SK-N-SH treated with all-trans-retinoic acid at 6 μM for 48 hours (cell line): ENCODE data around the gene MPP3.
"Not testable (repeated sequence)": the region's sequence is repeated elsewhere in the genome, so short reads cannot be mapped to it uniquely, and the experiment has no call there.

Source experiments
- ATAC-seq: fragments of 200-7000 bp; cut with Tn5 transposase; 3 replicates; pipeline ENCODE4 v1.9.1; 2020; ENCODE audit warnings: mild to moderate bottlenecking, moderate library complexity
- ARNTL ChIP-seq: fragments of 450-650 bp; formaldehyde crosslinking; IDR thresholded peaks from 2 replicates; pipeline ENCODE4 v1.5.0; 2020; ENCODE audit warnings: low read depth, mild to moderate bottlenecking, moderate library complexity, borderline replicate concordance
- CSDC2 ChIP-seq: fragments of 250-450 bp; sonication (Bioruptor Pico); IDR thresholded peaks from 2 replicates; pipeline ENCODE4 v1.5.0; 2020; ENCODE audit warnings: mild to moderate bottlenecking, moderate library complexity
- ESRRG ChIP-seq: fragments of 250-450 bp; sonication (Bioruptor Pico); IDR thresholded peaks from 2 replicates; pipeline ENCODE4 v1.6.1; 2021; ENCODE audit warnings: mild to moderate bottlenecking
- GLIS3 ChIP-seq: fragments of 250-450 bp; sonication (Bioruptor Pico); IDR thresholded peaks from 2 replicates; pipeline ENCODE4 v1.5.0; 2020; ENCODE audit warnings: mild to moderate bottlenecking, moderate library complexity
- ISL1 ChIP-seq: fragments of 250-450 bp; sonication (Bioruptor Pico); IDR thresholded peaks from 2 replicates; pipeline ENCODE4 v2.1.2; 2022; ENCODE audit warnings: mild to moderate bottlenecking, moderate library complexity
- OSR1 ChIP-seq: fragments of 250-450 bp; sonication (Bioruptor Pico); IDR thresholded peaks from 2 replicates; pipeline ENCODE4 v1.8.0; 2022; ENCODE audit warnings: moderate library complexity, mild to moderate bottlenecking, inconsistent platforms
- PPARA ChIP-seq: fragments of 250-450 bp; sonication (Bioruptor Pico); IDR thresholded peaks from 2 replicates; pipeline ENCODE4 v1.5.0; 2020; ENCODE audit warnings: mild to moderate bottlenecking, borderline replicate concordance
- RARB ChIP-seq: fragments of 250-450 bp; sonication (Bioruptor Pico); IDR thresholded peaks from 2 replicates; pipeline ENCODE4 v1.8.0; 2021; ENCODE audit warnings: mild to moderate bottlenecking, moderate library complexity
- SNAI2 ChIP-seq: fragments of 250-450 bp; sonication (Bioruptor Pico); IDR thresholded peaks from 2 replicates; pipeline ENCODE4 v1.5.0; 2020; ENCODE audit warnings: mild to moderate bottlenecking, moderate library complexity
- TOX ChIP-seq: fragments of 250-450 bp; sonication (Bioruptor Pico); IDR thresholded peaks from 2 replicates; pipeline ENCODE4 v1.8.0; 2021; ENCODE audit warnings: mild to moderate bottlenecking, moderate library complexity, borderline replicate concordance
- ZC3H10 ChIP-seq: fragments of 250-450 bp; sonication (Bioruptor Pico); IDR thresholded peaks from 2 replicates; pipeline ENCODE4 v1.5.1; 2021; ENCODE audit warnings: mild to moderate bottlenecking, moderate library complexity
- ZFP3 ChIP-seq: fragments of 250-450 bp; sonication (Bioruptor Pico); IDR thresholded peaks from 2 replicates; pipeline ENCODE4 v1.5.0; 2020; ENCODE audit warnings: mild to moderate bottlenecking, moderate library complexity
- ZFP30 ChIP-seq: fragments of 450-650 bp; formaldehyde crosslinking; IDR thresholded peaks from 2 replicates; pipeline ENCODE4 v1.5.0; 2022; ENCODE audit warnings: mild to moderate bottlenecking, moderate library complexity
- ZNF70 ChIP-seq: fragments of 450-650 bp; formaldehyde crosslinking; IDR thresholded peaks from 2 replicates; pipeline ENCODE4 v1.5.0; 2020; ENCODE audit warnings: mild to moderate bottlenecking, moderate library complexity
- ZNF8 ChIP-seq: fragments of 450-650 bp; formaldehyde crosslinking; IDR thresholded peaks from 2 replicates; pipeline ENCODE4 v1.5.0; 2020; ENCODE audit warnings: mild to moderate bottlenecking, moderate library complexity
- TF ChIP-seq, protein P1 (sequence below): fragments of 250-450 bp; sonication (Bioruptor Pico); IDR thresholded peaks from 2 replicates; pipeline ENCODE4 v1.5.0; 2020; ENCODE audit warnings: mild to moderate bottlenecking, moderate library complexity
- TF ChIP-seq, protein P2 (sequence below): fragments of 250-450 bp; sonication (Bioruptor Pico); IDR thresholded peaks from 2 replicates; pipeline ENCODE4 v1.8.0; 2020; ENCODE audit warnings: mild to moderate bottlenecking, moderate library complexity, borderline replicate concordance
- TF ChIP-seq, protein P3 (sequence below): fragments of 250-450 bp; sonication (Bioruptor Pico); IDR thresholded peaks from 2 replicates; pipeline ENCODE4 v1.5.1; 2020; ENCODE audit warnings: low read depth, mild to moderate bottlenecking, moderate library complexity
- TF ChIP-seq, protein P4 (sequence below): fragments of 250-450 bp; sonication (Bioruptor Pico); IDR thresholded peaks from 2 replicates; pipeline ENCODE4 v1.8.0; 2021; ENCODE audit warnings: low read depth, mild to moderate bottlenecking, moderate library complexity, borderline replicate concordance

MPP3 gene

DNA sequence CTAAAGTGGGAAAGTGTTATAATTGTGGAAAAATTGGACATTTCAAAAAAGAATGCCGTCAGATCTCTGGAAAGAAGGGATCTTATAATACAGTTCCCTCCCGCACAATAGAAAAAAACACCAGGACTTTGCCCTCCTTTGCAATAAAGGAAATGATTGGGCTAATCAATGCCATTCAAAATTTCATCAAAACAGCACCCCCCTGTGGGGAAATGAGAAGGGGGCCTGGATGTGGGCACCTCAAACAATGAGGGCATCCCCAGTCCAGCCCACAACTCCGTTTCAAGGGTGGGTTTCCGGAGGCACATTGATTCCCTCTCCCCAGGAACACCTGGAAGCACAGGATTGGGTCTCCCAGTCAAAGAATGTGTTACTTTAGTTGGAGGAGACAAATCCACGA, 40.1 kb upstream of the MPP3 start (continued):
- TF ChIP-seq, protein P1, sequence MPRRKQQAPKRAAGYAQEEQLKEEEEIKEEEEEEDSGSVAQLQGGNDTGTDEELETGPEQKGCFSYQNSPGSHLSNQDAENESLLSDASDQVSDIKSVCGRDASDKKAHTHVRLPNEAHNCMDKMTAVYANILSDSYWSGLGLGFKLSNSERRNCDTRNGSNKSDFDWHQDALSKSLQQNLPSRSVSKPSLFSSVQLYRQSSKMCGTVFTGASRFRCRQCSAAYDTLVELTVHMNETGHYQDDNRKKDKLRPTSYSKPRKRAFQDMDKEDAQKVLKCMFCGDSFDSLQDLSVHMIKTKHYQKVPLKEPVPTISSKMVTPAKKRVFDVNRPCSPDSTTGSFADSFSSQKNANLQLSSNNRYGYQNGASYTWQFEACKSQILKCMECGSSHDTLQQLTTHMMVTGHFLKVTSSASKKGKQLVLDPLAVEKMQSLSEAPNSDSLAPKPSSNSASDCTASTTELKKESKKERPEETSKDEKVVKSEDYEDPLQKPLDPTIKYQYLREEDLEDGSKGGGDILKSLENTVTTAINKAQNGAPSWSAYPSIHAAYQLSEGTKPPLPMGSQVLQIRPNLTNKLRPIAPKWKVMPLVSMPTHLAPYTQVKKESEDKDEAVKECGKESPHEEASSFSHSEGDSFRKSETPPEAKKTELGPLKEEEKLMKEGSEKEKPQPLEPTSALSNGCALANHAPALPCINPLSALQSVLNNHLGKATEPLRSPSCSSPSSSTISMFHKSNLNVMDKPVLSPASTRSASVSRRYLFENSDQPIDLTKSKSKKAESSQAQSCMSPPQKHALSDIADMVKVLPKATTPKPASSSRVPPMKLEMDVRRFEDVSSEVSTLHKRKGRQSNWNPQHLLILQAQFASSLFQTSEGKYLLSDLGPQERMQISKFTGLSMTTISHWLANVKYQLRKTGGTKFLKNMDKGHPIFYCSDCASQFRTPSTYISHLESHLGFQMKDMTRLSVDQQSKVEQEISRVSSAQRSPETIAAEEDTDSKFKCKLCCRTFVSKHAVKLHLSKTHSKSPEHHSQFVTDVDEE (CRISPR knock-in tag): no peak
- TF ChIP-seq RARB: no peak
- no peak for TF ChIP-seq CSDC2
- TF ChIP-seq PPARA: no peak
- no peak for TF ChIP-seq GLIS3 (CRISPR knock-in tag)

DNA sequence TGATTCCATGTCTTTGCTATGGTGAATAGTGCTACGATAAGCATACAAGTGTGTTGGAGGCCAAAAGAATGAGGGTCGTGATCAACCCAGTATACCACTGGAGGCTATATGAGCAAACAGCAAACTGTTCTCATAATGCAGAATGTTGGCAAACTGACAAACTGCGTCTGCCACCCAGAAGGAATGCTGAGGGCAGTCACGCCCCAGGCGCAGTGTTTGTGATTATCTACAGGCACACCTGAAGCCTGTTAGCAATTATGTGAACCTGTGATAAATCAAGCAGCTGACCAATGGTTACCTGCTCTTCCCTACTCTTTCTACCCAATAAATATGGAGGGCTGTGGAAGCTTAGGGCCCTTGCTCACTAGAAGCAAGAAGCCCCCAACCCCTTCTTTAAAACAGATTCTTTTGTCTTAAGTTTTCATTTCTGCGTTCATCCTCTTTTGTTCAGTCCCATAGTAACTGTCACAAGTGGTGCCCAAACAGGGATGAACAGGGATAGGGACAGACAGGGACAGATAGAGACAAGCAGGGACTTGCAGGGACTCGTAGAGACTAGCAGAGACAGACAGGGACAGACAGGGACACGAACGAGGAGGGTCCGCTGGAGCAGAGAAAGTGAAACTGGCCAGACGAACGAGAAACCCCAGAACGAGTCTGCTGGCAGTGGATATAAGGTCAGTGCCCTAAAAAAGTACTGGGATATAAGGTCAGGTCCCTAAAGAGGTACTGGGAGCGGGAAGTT, 39.2 kb upstream of the MPP3 start:
- ATAC-seq: no peak

DNA sequence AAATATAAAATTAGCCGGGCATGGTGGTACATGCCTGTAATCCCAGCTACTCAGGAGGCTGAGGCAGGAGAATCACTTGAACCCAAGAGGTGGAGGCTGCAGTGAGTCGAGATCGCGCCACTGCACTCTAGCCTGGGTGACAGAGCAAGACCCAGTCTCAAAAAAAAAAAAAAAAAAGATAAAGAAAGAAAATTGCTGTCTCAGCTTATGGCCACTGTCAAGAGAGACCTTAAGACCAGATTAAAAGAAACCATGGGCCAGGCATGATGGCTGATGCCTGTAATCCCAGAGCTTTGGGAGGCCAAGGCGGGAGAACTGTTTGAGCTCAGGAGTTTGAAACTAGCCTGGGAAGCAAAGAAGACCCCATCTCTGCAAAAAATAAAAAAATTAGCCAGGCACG, 36.1 kb upstream of the MPP3 start:
- ATAC-seq: not testable (repeated sequence)

More for the DNA sequence above, 39.2 kb upstream of the MPP3 start:
- no peak for TF ChIP-seq PPARA

DNA sequence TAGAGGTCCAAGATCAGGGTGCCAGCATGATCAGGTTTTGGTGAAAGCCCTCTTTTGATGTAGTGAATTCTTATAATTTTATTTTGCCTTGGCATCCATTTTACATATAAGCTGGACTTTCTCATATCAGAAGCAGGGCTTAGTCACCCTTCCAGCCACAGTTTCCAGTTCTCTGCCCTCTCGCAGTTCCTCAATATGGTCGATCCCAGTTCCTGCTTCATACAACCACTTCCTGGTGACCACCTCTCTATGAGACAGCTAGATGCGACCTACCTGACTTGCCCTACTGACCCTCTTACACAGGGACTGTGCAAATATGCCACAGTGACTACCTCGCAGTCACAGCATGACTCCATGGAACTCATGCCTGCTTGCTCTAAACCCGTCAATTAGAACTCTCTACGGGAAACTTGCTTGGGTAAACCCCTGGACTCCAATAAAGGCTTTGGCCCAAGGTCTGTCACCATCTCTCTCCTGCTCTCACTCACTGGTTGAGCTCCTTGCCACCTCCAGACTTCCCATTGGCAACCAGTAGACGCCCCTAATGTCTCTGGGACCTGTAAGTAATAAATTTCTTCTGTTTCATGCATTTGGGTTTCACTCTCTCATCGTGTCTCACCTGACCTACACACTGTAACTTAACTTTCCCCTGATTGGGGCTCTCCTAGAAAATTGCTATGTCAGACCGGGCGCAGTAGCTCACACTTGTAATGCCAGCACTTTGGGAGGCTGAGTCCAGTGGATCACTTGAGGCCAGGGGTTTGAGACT, 35.5 kb upstream of the MPP3 start:
- TF ChIP-seq ARNTL (CRISPR knock-in tag): no peak
- no peak for TF ChIP-seq ZFP3 (CRISPR knock-in tag)
- TF ChIP-seq ZNF70 (CRISPR knock-in tag): no peak
- TF ChIP-seq OSR1 (CRISPR knock-in tag): no peak
- no peak for TF ChIP-seq ISL1 (CRISPR knock-in tag)
- TF ChIP-seq, protein P1 (CRISPR knock-in tag): no peak
- TF ChIP-seq, protein P2, sequence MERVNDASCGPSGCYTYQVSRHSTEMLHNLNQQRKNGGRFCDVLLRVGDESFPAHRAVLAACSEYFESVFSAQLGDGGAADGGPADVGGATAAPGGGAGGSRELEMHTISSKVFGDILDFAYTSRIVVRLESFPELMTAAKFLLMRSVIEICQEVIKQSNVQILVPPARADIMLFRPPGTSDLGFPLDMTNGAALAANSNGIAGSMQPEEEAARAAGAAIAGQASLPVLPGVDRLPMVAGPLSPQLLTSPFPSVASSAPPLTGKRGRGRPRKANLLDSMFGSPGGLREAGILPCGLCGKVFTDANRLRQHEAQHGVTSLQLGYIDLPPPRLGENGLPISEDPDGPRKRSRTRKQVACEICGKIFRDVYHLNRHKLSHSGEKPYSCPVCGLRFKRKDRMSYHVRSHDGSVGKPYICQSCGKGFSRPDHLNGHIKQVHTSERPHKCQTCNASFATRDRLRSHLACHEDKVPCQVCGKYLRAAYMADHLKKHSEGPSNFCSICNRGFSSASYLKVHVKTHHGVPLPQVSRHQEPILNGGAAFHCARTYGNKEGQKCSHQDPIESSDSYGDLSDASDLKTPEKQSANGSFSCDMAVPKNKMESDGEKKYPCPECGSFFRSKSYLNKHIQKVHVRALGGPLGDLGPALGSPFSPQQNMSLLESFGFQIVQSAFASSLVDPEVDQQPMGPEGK (CRISPR knock-in tag): no peak
- TF ChIP-seq, protein P3, sequence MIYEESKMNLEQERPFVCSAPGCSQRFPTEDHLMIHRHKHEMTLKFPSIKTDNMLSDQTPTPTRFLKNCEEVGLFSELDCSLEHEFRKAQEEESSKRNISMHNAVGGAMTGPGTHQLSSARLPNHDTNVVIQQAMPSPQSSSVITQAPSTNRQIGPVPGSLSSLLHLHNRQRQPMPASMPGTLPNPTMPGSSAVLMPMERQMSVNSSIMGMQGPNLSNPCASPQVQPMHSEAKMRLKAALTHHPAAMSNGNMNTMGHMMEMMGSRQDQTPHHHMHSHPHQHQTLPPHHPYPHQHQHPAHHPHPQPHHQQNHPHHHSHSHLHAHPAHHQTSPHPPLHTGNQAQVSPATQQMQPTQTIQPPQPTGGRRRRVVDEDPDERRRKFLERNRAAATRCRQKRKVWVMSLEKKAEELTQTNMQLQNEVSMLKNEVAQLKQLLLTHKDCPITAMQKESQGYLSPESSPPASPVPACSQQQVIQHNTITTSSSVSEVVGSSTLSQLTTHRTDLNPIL: no peak
- no peak for TF ChIP-seq ZC3H10 (CRISPR knock-in tag)
- no peak for TF ChIP-seq ESRRG (CRISPR knock-in tag)
- no peak for ATAC-seq

DNA sequence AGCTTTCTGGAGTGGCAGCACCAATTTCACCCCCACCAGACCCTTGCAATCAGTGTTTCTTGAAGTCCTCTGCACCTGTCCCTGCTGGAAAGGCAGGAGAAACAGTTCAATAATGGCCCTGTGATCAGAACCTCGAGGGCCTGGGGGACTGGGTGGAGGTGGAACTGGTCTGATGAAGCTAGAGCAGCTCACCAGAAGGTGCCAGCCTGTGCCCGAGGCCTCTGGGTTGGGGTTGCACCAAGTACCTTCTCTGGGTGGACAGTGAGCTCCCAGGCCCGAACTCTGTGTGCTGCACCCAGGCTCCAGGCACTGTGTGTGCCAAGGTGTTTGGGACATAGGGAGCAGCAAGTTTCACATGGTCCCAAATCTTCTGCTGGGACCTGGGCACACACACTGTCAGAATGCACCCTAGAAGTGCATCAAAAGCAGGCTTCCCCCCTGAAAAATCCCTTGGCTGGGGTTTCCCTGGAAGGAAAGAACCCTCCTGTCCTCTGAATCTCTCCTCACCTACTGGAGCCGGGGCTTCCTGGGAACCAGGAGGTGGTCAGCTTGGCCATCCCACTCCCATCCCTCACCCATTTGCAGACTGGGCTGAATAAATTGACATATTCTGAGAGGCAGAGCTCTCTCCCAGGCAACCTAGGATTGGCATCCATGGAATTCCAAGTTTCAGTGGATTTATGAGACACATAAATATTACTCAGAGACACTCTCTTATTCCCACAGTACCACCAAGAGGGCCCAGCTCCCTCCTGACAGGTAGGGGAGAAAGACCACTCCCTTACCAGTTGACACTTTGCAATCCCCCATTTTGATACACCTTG, 31.4 kb upstream of the MPP3 start:
- TF ChIP-seq ZNF8 (CRISPR knock-in tag) (no peak), SNAI2 (no peak), ZC3H10 (CRISPR knock-in tag) (no peak), ZNF70 (CRISPR knock-in tag) (no peak), TOX (CRISPR knock-in tag) (no peak), ZFP3 (CRISPR knock-in tag) (no peak), OSR1 (CRISPR knock-in tag) (no peak), RARB (no peak), CSDC2 (no peak), ZFP30 (no peak)
- TF ChIP-seq, protein P4, sequence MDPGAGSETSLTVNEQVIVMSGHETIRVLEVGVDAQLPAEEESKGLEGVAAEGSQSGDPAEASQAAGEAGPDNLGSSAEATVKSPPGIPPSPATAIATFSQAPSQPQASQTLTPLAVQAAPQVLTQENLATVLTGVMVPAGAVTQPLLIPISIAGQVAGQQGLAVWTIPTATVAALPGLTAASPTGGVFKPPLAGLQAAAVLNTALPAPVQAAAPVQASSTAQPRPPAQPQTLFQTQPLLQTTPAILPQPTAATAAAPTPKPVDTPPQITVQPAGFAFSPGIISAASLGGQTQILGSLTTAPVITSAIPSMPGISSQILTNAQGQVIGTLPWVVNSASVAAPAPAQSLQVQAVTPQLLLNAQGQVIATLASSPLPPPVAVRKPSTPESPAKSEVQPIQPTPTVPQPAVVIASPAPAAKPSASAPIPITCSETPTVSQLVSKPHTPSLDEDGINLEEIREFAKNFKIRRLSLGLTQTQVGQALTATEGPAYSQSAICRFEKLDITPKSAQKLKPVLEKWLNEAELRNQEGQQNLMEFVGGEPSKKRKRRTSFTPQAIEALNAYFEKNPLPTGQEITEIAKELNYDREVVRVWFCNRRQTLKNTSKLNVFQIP (CRISPR knock-in tag): no peak
- TF ChIP-seq, protein P3: no peak
- ATAC-seq: no peak; the same call in 1 of the 3 replicates
